Tibial artery (tissue), 4 donors: Measurements from ENCODE around the gene IKZF3.

Source experiments
- DNase-seq, 2 donors: peaks; one replicate each; pipeline ENCODE4 v3.0.0-alpha.2; 2019
- H3K27ac ChIP-seq, 2 donors: fragments of 200-600 bp; sonication (generic) in 1 of 2; 1 replicate in 1 of 2; 2 replicates in 1 of 2; pipeline ENCODE4 v1.5.1; 2018 to 2019; ENCODE audit warnings: mild to moderate bottlenecking in 1 of 2
- H3K27me3 ChIP-seq, 2 donors: fragments of 200-600 bp; sonication (generic) in 1 of 2; one replicate each; pipeline versions ENCODE4 v1.5.1 to v1.6.0; 2016 to 2019
- H3K36me3 ChIP-seq, 3 donors: fragments of 200-600 bp; sonication (generic) in 2 of 3; one replicate each; pipeline ENCODE4 v1.5.1; 2016 to 2019; ENCODE audit warnings: mild to moderate bottlenecking in 2 of 3
- H3K4me1 ChIP-seq, 4 donors: fragments of 200-600 bp; sonication (generic) in 2 of 4; 1 replicate in 3 of 4; 2 replicates in 1 of 4; pipeline ENCODE4 v1.5.1; 2016 to 2019
- H3K4me3 ChIP-seq, 2 donors: fragments of 200-600 bp; sonication (generic) in 1 of 2; 1 replicate in 1 of 2; 2 replicates in 1 of 2; pipeline ENCODE4 v1.5.1; 2018 to 2019; ENCODE audit warnings: mild to moderate bottlenecking in 2 of 2
- H3K9me3 ChIP-seq, 3 donors: fragments of 200-600 bp; sonication (generic) in 1 of 3; one replicate each; pipeline ENCODE4 v1.5.1; 2016 to 2019
- intact Hi-C: fragments of 100-400 bp; cut with DNase I; formaldehyde crosslinking; loops from one replicate; pipeline ENCODE4 v1.15.0; 2023; ENCODE audit warnings: low total_unique reads
- TF ChIP-seq, protein P1 (sequence below), 2 experiments: fragments of 200-600 bp in 1 of 2; fragments of 450-650 bp in 1 of 2; IDR thresholded peaks; one replicate each; pipeline ENCODE4 v1.5.1; 2017 to 2019; ENCODE audit warnings: antibody characterized with exemption in 2 of 2, mild to moderate bottlenecking in 1 of 2, moderate library complexity in 1 of 2

The IKZF3 gene

DNA sequence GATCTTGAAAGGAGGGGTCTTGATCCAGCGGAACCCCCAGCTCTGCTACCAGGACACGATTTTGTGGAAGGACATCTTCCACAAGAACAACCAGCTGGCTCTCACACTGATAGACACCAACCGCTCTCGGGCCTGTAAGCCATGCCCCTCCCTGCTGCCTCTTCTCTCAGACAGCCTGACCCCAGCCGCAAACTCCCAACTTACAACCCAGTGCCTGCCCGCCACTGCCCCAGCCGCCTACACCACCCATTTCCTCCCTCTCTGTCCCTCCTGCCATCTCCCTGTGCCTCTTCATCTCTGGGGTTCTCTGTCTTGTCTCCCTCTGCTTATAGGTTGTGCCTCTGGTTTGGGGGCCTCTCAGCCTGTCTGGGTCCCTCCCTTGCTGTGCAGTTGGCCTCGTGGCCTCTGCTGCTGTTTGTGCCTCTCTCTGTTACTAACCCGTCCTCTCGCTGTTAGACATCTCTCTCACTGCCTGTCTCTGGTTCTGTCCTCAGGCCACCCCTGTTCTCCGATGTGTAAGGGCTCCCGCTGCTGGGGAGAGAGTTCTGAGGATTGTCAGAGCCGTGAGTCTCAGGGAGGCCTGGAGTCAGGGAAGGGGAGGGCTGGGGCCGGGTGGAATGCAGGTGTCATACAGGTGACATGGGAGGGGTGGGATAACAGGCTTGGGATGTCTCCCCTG is 154.7 kb downstream of the IKZF3 start:
- TF ChIP-seq, protein P1, sequence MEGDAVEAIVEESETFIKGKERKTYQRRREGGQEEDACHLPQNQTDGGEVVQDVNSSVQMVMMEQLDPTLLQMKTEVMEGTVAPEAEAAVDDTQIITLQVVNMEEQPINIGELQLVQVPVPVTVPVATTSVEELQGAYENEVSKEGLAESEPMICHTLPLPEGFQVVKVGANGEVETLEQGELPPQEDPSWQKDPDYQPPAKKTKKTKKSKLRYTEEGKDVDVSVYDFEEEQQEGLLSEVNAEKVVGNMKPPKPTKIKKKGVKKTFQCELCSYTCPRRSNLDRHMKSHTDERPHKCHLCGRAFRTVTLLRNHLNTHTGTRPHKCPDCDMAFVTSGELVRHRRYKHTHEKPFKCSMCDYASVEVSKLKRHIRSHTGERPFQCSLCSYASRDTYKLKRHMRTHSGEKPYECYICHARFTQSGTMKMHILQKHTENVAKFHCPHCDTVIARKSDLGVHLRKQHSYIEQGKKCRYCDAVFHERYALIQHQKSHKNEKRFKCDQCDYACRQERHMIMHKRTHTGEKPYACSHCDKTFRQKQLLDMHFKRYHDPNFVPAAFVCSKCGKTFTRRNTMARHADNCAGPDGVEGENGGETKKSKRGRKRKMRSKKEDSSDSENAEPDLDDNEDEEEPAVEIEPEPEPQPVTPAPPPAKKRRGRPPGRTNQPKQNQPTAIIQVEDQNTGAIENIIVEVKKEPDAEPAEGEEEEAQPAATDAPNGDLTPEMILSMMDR (IDR thresholded peaks at IDR 0.05), result no peak
- intact Hi-C loops, result no loop called here

More for the DNA sequence above, 154.7 kb downstream of the IKZF3 start:
- Histone ChIP-seq H3K4me3 (no peak overlapping the region), H3K27ac (no peak overlapping the region), H3K27me3 (no peaks in the 10 kb centered on the region), H3K9me3 (no peaks in the 10 kb centered on the region), H3K36me3 (peaks cover 62 to 78% (median 63%) of the 10 kb centered on the region in 3 donors), H3K4me1 (peaks cover 0 to 38% (median 27%) of the 10 kb centered on the region in 4 donors)
- DNase-seq, result no peak
